Stimulated activated CD4-positive, alpha-beta T cell treated with anti-CD3 and anti-CD28 coated beads, Interleukin-1b, Interleukin-23, amount 100 ng/mL, for 1 hour (primary cell): ENCODE data around the gene POU6F2.

Source experiments
- DNase-seq, 2 donors: peaks; one replicate each; pipeline ENCODE4 v3.0.0-alpha.2; 2020; ENCODE audit warnings: low read depth in 2 of 2

Gene POU6F2

DNA sequence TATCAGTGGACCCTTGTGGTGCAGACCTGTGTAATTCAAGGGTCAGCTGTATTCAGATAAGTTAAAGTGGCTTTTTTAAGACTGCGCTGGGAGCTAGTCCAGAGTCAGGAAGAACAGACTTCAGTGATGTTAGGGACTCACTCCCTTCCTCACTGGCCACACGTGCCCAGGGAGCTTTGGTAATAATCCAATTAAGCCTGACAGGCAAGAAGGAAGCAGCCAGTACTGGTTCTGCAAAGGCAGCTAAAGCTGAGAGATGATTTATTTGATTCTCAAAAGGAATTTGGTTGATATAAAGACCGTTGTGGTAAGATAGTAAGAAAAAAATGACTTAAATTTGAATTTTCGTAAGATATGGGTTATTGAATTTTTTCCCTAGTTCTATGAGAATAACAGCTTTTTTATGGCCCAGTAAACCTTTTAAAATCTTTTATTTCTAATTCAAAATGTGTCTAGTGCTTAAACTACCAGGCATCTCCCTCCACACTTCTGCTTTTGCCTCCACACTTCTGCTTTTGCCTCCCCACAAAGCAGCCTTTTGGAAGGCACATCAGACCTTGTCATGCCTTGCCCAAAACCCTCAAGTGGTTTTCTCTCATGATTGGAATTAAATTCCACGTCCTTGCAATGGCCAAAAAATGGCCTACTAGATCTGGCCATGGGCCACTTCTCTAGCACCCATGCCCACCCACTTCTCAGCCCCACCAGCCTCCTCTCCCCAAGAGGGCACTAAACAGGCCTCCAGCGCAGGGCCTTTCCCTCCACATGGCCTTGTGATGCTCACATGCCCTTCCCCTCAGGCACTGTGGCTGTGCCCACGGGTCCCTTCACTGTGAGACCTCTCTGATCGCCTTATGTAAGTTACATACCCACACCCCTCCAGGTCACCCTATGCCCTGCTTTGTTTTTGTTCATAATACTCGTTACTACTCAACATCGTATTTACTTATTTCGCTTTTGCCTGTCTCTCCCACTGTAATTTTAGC lies 92.5 kb downstream of the POU6F2 start:
- no peak for DNase-seq

DNA sequence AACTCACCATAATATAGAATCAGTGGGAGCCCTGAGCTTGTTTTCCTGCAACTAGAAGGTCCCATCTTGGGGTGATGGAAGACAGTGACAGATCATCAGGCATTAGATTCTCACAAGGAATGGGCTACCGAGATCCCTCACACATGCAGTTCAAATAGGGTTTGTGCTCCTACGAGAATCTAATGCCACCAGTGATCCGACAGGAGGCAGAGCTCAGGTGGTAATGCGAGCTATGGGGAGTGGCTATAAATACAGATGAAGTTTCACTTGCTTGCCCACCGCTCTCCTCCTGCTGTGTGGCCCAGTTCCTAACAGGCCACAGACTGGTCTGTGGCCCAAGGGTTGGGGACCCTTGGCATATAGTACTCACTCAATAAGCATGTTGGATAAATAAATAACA lies 93.4 kb downstream of the POU6F2 start:
- no peak for DNase-seq

DNA sequence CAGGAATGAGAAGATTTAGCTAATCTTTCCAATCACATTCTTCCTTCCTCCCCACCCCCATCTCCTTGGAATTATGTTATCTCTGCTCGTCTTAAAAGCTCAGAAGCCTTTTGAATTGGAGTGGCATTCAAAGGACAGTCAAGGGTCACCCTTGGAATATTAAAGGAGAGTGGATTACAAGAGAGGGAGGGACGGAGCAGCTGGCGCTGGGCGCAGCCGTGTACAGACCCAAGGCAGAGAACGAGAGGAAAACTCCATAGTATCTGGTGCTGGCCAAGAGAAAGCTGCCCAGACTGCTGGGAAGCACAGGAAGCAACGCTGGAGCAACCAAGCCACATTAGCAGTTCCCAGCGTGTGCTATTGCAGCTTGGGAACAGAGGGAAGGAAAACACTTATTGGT lies 95.7 kb downstream of the POU6F2 start:
- DNase-seq: no peak

DNA sequence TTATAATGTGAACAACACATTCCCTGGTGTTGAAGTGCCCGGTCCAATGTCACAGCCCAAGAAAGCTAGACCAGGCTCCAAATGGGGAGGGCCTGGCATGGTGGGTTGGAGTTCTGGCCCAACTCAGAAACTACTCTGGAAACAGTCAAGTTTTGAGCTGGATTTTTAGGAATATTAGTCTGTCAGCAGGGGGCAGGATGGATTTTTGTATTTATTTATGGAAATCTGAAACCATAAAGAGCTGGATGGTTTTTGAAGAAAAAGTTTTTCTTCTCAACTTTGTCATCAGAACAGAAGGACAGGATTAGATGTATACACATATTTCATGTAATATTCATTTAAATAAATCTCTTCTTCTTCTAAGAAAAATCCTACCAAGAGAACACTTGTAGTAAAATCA lies 97.5 kb downstream of the POU6F2 start:
- DNase-seq: no peak

DNA sequence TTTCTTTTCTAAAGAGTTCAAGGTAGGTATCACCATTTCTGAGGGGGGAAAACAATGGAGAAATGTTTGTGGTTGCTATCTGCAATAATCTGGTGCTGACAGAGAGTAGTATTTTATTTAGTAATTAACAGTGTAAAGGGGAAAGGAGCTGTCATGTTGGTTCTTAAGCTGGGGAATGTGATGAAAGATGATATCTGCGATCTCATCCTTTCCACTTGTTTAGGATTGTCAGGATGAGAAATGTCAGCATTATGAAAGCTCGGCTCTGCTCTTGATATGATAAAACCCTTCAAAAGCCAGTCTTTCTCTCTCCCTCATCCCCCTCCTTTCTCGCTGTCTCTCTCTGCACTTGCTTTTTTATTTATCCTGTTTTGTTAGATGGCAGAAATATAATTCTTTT lies 106.1 kb downstream of the POU6F2 start:
- DNase-seq: no peak

DNA sequence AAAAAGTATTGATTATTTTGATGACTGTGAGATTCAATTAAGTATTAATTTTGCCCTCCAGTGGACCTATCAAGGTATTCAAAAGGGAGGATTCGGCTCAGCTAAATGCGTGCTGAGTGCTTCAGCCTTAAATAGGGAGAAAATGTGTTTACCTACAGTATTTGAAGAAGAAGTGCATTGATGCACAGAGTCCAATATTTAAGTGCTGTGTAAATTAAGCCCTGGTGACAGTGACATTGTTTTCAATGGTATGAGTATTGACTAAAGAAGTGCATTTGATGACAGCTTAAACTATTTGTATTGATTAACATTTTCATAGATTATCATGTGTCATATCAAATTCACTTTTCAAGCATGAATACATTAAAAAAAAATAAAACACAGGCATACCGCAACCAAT lies 106.6 kb downstream of the POU6F2 start:
- DNase-seq: no peak

DNA sequence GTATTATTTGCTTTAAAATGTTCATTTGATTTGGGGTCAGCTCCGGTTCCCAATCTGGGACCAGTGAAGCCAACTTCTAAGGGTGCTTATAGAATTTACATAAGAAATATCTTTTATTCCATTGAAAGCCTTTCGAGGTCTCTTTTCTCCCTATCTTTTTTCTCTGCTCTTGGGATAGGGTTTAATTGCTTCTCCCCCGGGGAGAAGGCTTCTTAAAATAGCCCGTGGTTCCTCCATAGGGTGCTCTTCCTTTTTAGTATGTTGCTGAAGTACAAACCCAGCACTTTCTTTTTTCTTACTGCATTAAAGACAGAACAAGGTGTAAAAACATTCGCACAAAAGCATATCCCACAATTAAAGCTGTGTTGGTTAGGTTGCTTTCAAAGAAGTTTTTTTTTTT lies 107.5 kb downstream of the POU6F2 start:
- no peak for DNase-seq

DNA sequence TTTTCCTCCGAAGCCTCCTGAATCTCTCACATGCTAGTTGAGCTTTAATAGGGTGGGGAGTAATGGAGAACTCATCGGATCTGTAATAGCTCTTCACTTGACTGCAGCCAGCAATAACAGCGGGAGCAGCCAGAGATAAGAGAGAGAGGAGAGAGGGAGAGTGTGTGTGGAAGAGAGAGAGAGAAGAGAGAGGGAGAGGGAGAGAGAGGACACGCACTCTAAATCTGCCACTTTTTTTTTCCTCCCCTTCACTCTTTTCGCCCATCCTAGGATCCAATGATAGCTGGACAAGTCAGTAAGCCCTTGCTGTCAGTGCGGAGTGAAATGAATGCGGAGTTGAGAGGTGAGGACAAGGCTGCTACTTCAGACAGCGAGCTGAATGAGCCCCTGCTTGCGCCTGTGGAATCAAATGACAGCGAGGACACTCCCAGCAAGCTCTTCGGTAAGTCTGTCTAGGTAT lies 107.9 kb downstream of the POU6F2 start:
- no peak for DNase-seq

DNA sequence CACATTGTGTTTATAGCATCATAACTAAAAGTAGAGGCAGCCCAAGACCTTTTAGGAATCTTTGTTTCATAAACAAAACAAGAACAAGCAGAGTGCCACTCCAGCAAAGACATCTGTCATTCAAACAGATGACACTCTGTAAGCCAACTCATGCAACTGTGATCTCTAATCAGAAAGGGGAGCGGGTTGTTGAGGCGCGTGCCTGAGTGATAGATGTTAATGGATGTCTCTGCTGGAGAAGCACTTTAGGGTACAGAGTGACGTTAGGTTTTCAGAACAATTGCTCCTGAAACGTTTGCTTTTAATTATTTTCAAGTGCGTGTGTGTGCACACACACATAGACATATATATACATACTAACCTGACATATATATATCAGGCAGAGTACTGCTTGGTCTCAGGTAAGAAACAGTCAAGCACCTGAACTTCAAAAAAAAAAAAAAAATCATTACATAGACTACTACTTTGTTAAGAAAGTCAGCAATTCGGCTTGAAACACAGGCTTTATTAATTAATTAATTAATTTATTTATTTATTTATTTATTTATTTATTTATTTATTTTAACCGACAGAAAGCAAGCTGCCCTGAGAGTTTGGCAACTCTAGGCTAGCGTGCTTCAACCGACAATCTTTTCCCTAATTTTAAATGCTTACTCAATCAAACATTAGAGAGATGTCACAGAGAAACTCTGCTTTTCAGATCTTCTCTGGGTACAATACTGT lies 109.1 kb downstream of the POU6F2 start:
- DNase-seq: no peak

DNA sequence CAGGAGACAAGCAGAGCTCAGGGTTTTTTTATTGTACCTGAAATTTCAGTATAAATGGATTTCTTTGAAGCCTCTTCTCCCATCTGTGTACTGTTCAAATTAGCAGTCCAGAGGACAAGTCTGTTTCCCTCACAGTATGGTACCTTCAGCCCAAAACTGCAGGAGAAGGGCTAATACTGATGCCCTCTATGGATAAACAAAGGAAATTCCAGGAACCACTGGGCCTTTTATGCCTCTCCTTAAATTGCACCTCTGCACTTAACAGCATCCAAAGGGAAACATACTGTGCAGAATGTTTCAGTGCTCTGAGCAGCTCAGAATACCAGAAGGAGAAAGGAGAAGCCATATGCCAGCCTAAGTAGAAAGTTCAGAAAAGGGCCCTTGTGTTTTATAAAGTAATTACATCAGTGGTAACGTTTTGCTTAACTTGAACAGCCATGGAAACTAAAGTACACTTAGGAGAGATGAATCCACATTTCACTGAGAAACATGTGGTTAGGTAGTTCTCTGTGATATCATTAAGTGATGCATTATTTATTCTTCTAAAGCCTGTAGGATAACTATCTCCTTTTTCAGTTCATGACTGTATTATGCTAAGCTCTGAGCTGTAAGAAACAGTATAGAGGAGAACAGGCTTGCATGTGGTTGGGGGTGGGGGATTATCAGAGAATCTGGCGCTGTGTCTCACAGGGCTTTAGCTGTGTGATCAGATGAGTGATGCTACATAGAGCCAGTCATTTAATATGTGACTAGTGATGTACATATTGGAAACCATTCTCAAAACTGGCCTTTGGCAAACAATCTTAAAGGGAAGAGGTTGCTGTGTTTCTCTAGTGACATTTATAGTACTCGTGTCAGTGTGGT lies 111.3 kb downstream of the POU6F2 start:
- DNase-seq: no peak

DNA sequence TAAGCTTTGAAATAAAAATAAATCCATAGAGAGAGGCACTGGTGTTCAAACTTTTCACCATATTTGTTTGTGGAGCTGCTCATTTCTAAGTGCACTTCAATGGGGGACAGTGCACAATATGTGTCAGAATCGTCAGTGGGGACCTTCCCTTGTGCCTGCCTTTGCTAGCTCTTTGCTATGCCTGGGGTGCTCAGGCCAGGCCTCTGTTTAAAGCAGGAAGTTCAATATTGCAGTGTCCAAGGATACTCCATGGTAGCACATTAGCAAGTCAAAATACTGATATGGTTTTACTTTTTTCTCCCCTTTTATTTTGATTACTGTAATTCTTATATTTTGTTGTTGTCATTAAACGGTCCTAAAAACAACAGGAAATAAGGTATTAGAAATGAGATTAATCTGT lies 113.4 kb downstream of the POU6F2 start:
- no peak for DNase-seq

DNA sequence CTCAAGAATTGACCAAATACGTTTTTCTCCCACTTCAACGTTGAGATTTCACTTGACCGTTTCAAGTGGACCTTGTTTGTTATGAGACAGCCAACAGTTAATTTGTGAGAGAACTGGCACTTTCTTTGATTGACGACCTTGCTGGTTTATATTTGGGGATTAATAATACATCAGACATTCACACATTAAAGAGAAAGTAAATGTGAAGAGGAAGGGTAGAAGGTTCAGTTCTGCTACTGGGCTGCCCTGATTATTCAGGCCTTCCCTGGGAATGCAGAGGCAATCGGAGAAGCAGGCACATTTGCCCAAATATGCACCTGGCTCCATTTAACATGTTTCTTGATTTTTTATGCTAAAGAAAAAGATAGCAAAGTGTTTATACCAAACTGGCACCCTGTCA lies 114.1 kb downstream of the POU6F2 start:
- DNase-seq: no peak

DNA sequence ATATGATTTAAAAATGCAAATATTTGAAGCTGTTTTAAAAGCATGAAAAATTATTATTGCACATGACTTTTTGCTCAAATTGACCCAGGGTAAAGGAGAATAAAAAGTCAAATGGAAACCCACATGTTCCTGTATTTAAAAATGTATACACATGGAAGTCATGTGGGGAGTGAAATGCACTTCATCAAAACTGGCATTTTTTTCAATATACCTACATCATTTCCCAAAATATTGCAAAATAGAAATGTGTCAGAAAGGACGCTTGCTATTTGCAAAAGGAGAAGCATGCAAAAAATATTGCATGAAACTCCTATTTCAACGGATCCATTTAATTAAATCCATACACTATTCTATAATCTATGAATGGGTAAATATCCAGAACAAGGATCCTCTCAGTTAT lies 117.0 kb downstream of the POU6F2 start:
- no peak for DNase-seq

DNA sequence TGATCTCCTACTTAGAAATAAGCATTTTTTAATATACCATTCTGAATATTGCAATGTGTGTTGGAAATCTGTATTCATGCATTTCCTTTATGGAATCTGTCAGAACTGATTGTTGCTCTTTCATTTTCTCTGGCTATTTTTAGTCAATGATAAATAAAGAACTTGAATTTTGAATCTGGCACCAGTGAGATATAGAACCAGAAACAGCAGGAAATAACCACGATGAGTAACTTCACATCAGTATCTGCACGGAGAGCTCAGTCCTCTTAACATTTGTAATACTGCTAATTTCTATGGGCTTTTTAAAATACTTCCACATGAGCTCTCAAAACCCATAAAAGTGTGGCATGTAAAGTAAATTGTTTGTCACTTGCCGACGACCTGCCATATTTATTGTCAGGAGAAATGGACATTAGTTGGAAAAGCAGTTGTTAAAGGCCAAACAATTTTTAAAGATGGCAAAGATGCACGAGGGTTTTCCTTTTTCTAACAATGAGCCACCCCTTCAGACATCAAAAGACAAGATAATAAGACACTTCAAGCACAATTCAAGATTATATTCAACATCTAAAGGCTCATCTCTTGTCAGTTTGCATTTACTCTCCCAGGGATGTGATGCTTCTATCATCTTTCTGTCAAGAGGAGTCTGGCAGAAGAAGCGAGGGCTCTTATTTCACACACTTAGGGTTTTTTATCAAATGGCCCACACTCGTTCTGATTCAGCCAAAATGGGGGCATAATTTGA lies 118.3 kb downstream of the POU6F2 start:
- no peak for DNase-seq

DNA sequence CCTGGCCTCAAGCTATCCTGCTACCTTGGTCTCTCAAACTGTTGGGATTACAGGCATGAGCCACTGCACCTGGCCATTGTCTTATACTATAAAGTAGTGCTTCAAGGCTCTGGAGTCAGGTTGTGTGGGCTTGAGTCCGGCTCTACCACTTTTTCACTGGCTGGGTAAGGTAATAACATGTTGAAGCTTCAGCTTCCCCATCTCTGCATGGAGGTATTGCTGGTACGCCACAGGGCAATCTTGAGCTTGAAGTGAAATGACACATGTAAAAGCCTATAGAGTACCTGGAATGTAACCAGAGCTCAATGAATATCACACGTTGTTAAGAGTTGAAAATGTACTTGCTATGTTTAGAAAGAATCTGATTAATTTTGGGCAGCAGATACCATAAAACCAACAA lies 120.8 kb downstream of the POU6F2 start:
- DNase-seq: no peak

DNA sequence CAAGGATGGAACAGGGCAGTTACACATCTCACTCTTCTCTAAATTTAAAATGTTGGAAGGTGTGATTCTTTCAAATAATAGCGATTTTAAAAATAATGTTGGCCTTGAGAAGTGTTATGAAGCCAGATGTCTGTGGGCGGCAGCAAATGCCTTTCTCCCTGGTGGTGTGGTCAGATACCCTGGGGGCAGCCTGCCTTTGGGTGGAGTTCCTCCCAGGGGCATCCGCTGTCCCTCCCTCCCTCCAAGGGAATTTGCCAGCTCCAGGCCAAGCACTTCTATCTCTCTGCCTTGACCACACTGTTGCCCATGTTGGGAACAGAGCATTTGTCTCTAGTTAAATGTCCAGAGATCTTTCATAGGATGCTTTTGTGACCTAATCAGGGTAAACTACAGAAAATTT lies 121.4 kb downstream of the POU6F2 start:
- DNase-seq: no peak

DNA sequence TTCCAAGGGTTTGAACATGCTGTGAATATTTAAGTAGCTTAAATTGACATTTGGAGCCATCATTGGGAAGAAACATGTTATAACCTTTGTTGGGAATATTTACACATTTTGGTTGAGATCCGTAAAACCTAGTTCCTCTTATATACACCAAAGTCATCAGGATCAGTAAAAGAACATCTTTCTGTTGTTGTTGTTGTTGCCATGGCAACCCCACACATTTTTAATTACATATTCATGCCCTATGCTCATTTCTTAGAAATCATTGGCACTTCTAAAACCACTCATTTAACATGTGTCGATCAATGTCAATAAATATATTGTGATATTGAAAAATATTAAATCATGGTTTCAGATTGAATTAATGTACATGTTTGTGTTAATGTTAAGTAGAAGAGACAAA lies 122.6 kb downstream of the POU6F2 start:
- no peak for DNase-seq

DNA sequence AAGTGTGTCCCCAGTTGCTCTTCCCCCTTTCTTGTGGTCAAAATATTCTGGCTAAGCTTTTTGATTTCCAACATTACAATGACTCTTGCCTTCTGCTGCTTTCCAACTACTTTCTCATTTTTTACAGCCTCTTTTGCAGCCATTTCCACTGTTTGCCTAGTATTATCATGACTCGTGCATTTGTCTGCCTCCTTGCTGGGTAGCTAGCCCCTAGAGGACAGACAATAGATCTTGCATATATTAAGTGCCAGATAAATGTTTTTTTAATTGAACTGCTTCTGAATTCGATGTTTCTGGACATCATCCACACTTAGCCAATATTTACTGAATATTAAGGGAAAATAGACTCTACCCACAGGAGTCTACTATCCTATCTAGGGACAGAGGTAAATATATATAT lies 124.5 kb downstream of the POU6F2 start:
- DNase-seq: no peak

DNA sequence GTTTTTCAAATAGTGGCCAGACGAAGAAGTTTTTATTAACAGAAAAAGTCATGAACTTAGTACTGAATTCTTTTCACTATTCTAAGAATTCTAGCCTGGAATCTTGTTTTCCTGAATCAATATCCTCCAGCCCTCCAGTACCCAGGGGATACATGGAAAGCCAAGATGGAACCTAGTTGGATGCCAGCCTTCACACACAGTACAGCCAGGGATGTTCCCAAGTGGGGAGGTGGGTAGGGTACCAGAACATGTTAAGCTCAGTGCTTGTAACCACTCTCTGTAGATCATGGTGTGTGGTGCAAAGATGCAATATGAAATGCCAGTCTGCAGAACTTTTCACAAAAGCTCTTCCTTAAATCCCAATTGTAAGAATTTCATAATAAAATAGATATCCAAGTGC lies 128.0 kb downstream of the POU6F2 start:
- no peak for DNase-seq

DNA sequence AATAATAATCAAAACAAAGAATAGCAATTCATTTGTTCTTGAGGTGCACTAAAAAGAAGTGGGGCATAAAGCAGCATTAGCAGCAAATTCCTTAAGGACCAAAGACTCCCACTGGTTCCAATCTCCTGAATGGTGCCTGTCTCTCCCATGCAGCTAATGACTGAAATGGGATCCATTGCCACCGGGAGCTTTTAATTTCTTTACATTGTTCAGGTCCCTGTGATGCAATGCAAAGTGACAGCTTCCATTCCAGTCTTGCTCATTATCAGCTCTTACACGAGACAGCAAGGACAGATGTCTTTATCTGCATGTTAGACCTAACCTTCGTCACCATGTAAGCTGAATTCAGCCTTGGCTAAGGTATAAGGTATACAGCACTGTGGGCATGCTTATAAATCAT lies 148.1 kb downstream of the POU6F2 start:
- DNase-seq: no peak

DNA sequence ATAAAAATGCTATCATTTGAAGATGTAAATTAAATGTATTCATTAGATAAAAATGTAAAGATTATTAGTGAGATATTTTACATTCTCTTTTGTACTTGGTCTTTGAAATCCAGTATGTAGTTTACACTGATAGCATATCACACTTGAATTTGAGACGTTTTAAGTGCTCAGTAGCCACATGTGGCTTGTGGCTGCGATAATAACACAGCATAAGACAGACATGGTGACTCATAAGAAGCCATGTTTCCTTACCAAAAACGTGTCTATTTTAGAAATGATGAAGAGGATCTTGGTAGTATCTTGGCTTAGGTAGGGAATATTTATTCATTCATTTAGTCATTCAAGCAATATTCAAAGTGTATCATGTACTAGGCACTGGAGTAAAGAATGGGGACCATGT lies 149.3 kb downstream of the POU6F2 start:
- no peak for DNase-seq
